VCaP (cell line): Measurements from ENCODE around the gene TMEM259.

Experiments
- H3K27ac ChIP-seq: fragments of 450-650 bp; 2 replicates; pipeline ENCODE4 v1.5.1; 2017
- TF ChIP-seq, protein P1 (sequence below): fragments of 450-650 bp; conservative IDR thresholded peaks from 2 replicates; pipeline ENCODE4 v1.5.1; 2017; ENCODE audit warnings: mild to moderate bottlenecking, moderate library complexity

TMEM259 gene

DNA sequence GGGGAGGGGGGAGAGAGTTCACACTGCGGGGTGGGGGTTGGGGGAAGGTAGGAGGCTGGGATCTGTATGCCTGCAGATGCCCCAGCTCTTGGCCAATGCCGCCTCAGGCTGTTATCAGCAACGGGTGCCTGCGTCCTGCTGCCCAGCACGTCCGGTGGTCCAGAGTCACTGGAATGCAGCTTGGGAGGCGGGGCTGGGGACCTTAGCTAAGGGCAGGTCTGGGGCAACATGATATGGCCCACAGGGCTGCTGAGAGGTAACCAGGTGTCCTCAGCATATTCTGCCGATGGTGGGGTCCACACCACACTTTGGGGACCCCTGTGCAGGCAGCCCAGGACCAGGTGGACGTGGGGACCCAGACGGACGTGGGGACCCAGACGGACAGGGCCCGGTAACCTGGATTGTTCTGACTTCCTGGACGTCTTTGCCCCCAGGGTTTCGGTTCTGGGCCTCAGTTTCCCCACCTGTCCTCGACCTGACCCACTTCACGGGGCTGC is 45.4 kb upstream of the TMEM259 start:
- TF ChIP-seq, protein P1, sequence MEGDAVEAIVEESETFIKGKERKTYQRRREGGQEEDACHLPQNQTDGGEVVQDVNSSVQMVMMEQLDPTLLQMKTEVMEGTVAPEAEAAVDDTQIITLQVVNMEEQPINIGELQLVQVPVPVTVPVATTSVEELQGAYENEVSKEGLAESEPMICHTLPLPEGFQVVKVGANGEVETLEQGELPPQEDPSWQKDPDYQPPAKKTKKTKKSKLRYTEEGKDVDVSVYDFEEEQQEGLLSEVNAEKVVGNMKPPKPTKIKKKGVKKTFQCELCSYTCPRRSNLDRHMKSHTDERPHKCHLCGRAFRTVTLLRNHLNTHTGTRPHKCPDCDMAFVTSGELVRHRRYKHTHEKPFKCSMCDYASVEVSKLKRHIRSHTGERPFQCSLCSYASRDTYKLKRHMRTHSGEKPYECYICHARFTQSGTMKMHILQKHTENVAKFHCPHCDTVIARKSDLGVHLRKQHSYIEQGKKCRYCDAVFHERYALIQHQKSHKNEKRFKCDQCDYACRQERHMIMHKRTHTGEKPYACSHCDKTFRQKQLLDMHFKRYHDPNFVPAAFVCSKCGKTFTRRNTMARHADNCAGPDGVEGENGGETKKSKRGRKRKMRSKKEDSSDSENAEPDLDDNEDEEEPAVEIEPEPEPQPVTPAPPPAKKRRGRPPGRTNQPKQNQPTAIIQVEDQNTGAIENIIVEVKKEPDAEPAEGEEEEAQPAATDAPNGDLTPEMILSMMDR = no peak
- no peak overlapping the region for H3K27ac ChIP-seq

DNA sequence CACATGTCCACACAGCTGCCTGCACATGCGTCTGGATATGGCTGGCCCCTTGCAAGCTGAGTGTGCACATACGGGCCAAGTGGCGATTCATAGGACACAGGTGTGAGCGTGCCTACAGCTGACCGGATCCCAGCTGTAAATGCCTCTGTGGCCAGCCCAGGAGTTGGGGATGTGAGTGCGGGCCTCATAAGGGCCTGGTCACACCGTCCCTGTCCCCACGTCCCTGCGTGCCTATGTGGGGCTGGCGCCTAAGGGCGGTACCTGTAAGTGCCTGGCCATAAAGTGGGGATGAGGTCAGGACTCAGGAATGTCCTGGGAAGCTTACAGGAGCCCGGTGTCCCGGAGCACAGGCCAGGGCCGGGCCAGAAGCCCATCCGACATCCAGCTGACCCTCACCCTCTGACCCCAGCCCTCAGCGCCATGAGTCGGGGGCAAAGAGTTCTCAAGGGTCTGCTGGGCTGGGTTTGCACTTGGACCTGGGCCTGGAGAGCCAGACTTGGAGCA is 44.7 kb upstream of the TMEM259 start:
- H3K27ac ChIP-seq = no peak overlapping the region
- TF ChIP-seq, protein P1 = no peak

DNA sequence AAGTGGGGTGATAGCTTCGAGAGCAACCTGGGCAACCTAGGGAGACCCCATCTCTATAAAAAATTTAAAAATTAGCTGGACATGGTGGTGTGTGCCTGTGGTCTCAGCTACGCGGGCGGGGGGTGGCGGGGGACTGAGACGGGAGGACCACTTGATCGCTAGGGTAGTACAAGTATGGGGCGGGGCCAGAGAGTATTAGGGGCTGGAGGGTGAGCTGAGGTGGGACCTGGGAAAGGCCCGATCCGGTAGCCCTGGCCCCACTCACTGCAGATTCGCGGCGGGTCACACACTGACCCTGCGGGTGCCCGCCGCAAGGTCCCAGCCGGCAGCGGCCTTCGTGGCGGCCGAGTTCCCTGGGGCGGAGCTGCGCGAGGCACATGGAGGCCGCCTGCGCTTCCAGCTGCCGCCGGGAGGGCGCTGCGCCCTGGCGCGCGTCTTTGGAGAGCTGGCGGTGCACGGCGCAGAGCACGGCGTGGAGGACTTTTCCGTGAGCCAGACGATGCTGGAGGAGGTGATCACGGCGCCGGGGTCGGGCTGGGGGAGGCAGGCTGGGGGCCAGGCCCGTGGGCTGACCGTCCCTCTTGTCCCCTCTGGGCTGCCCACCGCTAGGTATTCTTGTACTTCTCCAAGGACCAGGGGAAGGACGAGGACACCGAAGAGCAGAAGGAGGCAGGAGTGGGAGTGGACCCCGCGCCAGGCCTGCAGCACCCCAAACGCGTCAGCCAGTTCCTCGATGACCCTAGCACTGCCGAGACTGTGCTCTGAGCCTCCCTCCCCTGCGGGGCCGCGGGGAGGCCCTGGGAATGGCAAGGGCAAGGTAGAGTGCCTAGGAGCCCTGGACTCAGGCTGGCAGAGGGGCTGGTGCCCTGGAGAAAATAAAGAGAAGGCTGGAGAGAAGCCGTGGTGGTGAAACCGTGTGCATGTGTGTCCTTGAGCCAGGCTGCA is 44.0 kb upstream of the TMEM259 start:
- TF ChIP-seq, protein P1 = peak; percentile 85
- no peak overlapping the region for H3K27ac ChIP-seq

DNA sequence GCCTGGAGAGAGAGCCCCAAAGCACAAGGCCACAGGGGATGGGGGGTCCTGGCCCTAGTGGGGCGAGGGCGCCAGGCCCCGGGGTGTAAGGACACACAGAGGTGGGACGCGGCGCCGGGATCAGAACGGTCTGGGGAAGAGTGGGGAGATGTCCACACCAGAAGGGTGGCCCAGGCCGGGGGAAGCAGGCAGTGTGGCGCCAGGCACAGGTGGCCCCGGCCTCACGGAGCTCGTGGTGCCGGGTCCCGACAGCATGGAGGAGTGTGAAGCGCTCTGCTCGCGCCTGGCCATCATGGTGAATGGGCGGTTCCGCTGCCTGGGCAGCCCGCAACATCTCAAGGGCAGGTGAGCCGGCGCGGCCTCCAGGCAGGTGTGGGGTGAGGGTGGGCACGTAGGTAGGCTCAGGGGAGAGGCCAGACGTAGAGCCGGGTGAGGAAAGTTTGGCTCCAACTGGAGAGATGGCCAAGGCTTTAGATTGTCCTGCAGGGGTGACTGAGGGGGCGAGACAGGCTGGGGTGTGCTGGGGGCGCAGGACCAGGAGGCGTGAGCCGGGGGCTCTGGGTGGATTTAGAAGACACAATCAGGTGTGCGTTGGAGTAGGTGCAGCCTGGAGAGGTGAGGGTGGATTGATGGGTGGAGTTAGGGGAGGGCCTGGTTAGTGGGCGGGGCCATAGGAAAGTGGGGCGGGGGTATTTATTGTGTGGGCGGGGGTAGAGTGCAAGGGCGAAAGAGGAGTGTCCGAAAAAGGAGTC is 43.2 kb upstream of the TMEM259 start:
- TF ChIP-seq, protein P1 = no peak
- H3K27ac ChIP-seq = no peak overlapping the region

DNA sequence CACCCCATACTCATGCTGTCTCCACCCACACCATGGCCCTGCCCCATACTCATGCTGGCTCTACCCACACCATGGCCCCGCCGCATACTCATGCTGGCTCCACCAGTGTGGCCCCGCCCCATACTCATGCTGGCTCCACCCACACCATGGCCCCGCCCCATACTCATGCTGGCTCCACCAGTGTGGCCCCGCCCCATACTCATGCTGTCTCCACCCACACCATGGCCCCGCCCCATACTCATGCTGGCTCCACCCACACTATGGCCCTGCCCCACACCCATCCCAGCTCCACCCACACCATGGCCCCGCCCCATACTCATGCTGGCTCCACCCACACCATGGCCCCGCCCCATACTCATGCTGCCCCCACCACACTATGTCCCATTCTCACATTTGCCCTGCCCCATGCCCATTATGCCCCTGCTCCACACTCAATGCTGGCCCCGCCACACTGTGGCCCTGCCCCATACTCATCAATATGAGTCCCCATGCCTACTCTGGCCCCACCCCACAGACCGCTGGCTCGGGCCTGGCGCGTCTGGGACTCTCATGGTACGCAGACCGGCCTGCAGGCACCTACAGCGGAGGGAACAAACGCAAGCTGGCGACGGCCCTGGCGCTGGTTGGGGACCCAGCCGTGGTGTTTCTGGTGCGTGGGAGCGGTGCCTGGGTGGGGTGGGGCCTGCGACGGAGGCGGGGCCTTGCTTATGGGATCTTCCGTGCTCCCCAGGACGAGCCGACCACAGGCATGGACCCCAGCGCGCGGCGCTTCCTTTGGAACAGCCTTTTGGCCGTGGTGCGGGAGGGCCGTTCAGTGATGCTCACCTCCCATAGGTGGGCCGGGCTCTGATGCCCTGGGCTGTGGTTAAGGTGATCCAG is 42.3 kb upstream of the TMEM259 start:
- TF ChIP-seq, protein P1 = no peak
- no peak overlapping the region for H3K27ac ChIP-seq

DNA sequence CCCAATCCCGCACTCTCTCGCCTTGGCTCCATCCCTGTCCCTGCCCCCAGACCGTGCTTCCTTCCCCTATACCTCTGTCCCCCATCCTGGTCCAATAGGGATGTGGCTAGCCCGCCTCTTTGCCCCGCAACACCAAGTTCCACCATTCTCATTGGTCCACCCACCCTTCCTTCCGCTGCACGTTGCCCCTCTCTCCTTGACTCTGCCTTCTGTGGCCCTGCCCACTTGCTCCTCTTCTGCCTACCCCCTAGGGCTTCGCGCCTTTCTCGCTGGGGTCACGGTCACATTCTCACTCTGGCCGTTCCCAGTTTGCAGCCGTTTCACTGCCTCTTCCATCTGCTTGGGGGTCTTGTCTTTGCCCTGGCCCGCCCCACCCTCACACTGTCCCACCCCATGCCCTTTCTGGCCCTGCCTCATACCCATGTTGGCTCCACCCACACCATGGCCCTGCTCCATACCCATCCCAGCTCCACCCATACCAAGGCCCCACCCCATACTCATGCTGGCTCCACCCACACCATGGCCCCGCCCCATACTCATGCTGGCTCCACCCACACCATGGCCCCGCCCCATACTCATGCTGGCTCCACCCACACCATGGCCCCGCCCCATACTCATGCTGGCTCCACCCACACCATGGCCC is 41.6 kb upstream of the TMEM259 start:
- TF ChIP-seq, protein P1 = no peak
- H3K27ac ChIP-seq = no peak overlapping the region
